ENCODE results near the gene APOM.

Gene APOM

GRCh38 chr6:31640612-31641011 lies 15.1 kb upstream of the APOM start:
- DNase-seq (ENCODE audit: low read depth) = no peak
- TF ChIP-seq, protein P1, sequence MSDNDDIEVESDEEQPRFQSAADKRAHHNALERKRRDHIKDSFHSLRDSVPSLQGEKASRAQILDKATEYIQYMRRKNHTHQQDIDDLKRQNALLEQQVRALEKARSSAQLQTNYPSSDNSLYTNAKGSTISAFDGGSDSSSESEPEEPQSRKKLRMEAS (IDR thresholded peaks at IDR 0.05; ENCODE audit: low read depth, low read length) = no peak
- TF ChIP-seq, protein P2, sequence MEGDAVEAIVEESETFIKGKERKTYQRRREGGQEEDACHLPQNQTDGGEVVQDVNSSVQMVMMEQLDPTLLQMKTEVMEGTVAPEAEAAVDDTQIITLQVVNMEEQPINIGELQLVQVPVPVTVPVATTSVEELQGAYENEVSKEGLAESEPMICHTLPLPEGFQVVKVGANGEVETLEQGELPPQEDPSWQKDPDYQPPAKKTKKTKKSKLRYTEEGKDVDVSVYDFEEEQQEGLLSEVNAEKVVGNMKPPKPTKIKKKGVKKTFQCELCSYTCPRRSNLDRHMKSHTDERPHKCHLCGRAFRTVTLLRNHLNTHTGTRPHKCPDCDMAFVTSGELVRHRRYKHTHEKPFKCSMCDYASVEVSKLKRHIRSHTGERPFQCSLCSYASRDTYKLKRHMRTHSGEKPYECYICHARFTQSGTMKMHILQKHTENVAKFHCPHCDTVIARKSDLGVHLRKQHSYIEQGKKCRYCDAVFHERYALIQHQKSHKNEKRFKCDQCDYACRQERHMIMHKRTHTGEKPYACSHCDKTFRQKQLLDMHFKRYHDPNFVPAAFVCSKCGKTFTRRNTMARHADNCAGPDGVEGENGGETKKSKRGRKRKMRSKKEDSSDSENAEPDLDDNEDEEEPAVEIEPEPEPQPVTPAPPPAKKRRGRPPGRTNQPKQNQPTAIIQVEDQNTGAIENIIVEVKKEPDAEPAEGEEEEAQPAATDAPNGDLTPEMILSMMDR (IDR thresholded peaks at IDR 0.05; ENCODE audit: low read depth, low read length) = no peak
- TF ChIP-seq MYC (IDR thresholded peaks at IDR 0.05; ENCODE audit: low read depth, low read length) = no peak
- no peak overlapping the region for H3K4me3 ChIP-seq (ENCODE audit: low read depth, low read length)

DNA sequence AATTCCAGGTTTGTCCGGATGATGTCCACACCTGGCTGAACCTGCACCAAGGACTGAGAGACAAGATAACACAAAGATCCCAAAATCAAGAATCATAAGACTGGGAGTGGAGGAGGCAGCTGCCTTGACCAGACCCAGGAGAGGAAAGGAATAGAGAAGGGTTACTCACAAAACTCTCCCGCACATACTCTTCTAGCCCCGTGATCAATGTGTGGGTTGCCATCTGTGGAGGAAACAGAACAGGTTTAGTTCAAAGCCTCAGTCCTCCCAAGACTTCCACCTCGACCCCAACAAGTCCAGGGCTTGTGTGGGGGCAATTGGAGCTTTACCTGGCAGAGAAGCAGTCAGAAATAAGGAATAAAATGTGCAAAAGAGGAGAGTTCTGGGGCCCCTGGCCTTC lies 14.3 kb upstream of the APOM start:
- no peak for DNase-seq (ENCODE audit: low read depth)
- TF ChIP-seq POLR2A (IDR thresholded peaks at IDR 0.05; ENCODE audit: extremely low read depth, insufficient read length) = no peak
- TF ChIP-seq, protein P2 (IDR thresholded peaks at IDR 0.05; ENCODE audit: low read depth, low read length) = no peak
- TF ChIP-seq, protein P1 (IDR thresholded peaks at IDR 0.05; ENCODE audit: low read depth, low read length) = no peak
- TF ChIP-seq MYC (IDR thresholded peaks at IDR 0.05; ENCODE audit: low read depth, low read length) = no peak

GRCh38 chr6:31642798-31643570 lies 12.7 kb upstream of the APOM start:
- no peak for DNase-seq (ENCODE audit: low read depth)
- H3K4me3 ChIP-seq (ENCODE audit: low read depth, low read length) = no peak overlapping the region
- no peak for TF ChIP-seq MYC (IDR thresholded peaks at IDR 0.05; ENCODE audit: low read depth, low read length)
- TF ChIP-seq POLR2A (IDR thresholded peaks at IDR 0.05; ENCODE audit: extremely low read depth, insufficient read length) = no peak
- TF ChIP-seq, protein P1 (IDR thresholded peaks at IDR 0.05; ENCODE audit: low read depth, low read length) = no peak
- TF ChIP-seq, protein P2 (IDR thresholded peaks at IDR 0.05; ENCODE audit: low read depth, low read length) = no peak

More for the DNA sequence above, 14.3 kb upstream of the APOM start:
- no peak overlapping the region for H3K4me3 ChIP-seq (ENCODE audit: low read depth, low read length)

DNA sequence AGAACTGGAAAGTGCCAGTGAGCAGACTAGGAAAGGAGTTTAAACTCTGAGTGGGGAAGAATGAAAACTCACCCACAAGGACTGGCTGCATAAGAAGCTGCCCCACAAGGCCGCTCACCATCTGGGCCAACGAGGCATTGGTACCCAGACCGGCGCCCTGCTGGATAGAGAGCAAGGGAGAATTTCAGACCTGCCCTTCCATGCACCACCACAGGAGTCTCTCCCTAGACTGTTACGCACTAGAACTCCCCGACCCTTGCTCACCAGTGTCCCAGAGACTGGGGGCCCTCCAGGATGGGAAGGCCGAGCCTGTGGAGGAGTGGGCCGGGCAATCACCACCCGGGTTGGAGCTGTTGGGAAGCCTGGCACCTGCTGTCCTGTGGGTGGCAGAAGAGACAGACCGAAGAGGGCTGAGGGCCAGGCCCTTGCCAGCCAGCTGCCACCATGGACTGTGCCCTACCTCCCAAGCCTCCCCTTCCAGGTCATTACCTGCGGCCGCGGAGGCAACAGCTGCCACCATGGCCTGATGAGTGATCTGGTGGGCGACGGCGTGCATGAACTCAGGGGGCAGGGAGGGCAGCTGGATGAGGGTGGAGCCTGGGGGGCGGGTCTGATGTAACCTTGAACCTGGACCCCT lies 11.8 kb upstream of the APOM start:
- TF ChIP-seq POLR2A (IDR thresholded peaks at IDR 0.05; ENCODE audit: extremely low read depth, insufficient read length) (no peak), MYC (IDR thresholded peaks at IDR 0.05; ENCODE audit: low read depth, low read length) (no peak)
- TF ChIP-seq, protein P1 (IDR thresholded peaks at IDR 0.05; ENCODE audit: low read depth, low read length) = no peak
- TF ChIP-seq, protein P2 (IDR thresholded peaks at IDR 0.05; ENCODE audit: low read depth, low read length) = no peak
- no peak for DNase-seq (ENCODE audit: low read depth)

DNA sequence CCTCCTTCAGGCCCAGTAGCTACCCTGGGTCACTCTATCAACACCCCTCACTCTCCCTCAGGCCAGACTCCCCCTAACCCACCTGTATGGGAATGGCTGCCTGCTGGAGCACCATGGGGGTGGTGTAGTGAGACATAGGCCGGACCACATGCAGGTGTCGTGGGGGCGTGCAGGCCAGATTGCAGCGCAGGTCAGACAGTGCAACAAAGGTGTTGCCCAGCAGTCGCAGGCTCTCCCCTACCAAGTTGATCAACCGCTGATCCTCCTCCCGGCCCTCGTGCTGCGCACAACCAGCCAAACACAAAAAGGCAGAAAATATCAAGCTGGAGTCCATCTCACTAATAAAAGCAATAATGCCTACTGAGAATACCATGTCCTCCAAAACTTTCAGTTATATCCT lies 10.4 kb upstream of the APOM start:
- no peak for DNase-seq (ENCODE audit: low read depth)
- no peak overlapping the region for H3K4me3 ChIP-seq (ENCODE audit: low read depth, low read length)
- TF ChIP-seq, protein P2 (IDR thresholded peaks at IDR 0.05; ENCODE audit: low read depth, low read length) = no peak
- TF ChIP-seq MYC (IDR thresholded peaks at IDR 0.05; ENCODE audit: low read depth, low read length) (no peak), POLR2A (IDR thresholded peaks at IDR 0.05; ENCODE audit: extremely low read depth, insufficient read length) (no peak)
- TF ChIP-seq, protein P1 (IDR thresholded peaks at IDR 0.05; ENCODE audit: low read depth, low read length) = no peak

More for the DNA sequence above, 11.8 kb upstream of the APOM start:
- H3K4me3 ChIP-seq (ENCODE audit: low read depth, low read length) = no peak overlapping the region
